ENCODE results near the gene PKN2.
"Not testable (repeated sequence)": the region's sequence is repeated elsewhere in the genome, so short reads cannot be mapped to it uniquely, and the experiment has no call there.

The PKN2 gene

DNA sequence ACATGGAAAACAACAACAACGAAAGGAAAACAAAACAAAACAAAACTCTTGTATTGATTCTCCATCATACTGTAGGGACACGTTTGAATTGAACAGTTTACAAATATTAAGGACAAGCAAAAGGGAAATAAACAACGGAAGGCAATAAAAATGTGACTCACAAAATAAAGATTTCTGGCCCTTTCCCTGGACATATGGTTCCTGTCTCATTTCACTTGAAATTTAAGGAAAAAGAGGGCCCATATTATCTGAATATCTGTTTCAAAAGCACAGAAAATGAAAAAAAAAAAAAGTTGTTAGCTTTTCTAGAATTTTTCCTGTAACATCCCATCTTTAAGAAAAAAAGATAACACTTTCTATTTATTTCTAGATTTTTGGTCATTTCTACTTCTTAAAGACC, 3.6 kb upstream of the PKN2 start:
- no peak for DNase-seq (ENCODE audit: low read depth)

DNA sequence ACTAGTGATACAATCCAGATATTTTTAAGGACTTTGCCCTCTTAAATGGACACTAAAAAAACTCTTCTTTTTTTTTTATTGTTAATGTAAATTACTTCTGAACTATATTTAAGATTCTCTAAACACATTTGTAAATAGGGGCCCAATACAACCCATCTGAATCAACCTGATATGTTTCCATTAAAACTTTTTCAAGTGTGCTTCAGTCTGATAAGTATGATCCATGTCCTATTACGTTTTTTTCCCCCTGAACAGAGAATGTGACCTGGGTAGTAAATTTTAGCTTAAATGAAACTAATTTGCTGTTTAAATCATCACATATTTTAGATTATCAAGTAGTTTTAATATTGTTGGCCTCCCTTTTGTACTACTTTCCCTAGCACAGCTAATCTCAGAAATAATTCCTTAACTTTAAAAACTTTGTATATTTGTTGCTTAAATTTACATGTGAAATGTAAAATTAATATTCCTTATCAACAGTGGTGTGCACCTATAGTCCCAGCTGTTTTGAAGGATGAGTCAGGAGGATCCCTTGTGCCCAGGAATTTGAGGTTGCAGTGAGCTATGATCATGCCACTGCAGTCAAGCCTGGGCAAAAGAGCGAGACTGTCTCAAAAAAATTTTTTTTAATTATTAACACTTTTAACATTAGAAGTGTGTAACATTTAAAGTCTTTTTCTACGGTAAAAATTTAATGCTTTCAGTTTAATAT, 3.0 kb upstream of the PKN2 start:
- no peak for DNase-seq (ENCODE audit: low read depth)

DNA sequence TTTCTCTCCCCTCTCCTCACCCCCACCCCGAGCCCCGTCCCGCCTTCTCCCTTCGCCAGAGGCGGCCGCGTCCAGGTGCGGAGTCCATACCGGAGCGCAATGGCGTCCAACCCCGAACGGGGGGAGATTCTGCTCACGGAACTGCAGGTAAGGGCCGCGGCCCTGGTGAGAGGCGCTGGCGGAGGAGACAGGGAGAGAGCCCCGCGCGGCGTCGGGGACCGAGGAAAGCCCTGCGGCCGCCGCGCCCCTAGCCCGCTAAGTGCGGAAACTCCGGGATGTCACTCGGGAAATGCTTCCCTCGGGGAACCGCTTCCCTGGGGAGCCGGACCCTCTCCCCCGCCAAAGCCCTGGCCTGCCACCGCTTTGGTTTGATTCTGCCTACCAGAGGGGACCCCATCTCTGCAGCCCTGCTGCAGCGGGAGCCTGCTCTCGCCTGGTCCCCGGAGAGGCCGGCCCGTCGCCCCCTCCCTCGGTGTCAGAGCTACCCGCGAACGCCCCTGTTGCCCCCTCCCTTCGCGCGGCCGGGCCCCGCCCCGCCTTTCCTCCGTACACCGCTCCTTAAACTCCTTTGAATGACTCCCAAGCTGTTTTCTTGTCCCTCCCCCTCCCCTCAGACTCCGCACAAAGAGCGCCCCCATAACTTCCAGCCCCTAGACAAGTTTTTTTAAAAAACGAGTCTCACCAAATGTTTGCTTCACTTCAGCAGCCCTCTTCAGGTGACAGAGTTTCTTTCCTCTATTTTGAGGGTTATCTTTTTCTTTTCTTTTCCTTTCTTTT, 597 bp downstream of the PKN2 start:
- peak; percentile 63 for DNase-seq (ENCODE audit: low read depth)

DNA sequence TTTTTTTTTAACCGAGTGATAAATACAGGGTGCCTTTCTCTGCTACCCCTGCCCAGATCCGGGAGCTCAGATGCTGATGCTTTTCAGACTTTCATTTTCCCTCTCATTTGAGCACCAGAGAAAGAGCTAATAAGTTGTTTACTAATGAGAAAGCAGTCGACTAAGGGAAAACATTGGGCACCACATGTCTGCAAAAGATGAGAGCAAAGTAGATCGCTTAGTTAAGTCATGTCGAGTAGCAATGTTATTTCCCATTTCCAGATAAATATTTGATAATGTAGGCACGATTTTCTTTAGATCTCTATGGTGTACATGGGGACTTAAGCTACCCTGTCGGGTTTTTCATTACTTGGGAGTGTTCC, 1.2 kb downstream of the PKN2 start:
- DNase-seq (ENCODE audit: low read depth) = no peak

DNA sequence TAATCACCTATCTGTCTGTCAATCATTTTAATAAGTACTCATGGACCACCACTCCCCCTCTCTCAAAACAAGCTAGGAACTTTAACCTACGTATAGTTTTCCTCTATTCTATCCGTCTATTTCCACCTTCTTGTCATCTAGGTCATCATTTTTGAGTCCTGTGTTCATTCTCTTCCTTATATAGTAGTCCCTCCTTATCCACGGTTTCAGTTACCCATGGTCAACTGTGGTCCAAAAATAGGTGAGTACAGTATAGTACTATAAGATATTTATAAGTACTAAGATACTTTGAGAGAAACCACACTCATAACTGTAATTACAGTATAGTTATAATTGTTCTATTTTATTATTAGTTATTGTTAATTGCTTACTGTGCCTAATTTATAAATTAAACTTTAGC, 7.5 kb downstream of the PKN2 start:
- no peak for DNase-seq (ENCODE audit: low read depth)

DNA sequence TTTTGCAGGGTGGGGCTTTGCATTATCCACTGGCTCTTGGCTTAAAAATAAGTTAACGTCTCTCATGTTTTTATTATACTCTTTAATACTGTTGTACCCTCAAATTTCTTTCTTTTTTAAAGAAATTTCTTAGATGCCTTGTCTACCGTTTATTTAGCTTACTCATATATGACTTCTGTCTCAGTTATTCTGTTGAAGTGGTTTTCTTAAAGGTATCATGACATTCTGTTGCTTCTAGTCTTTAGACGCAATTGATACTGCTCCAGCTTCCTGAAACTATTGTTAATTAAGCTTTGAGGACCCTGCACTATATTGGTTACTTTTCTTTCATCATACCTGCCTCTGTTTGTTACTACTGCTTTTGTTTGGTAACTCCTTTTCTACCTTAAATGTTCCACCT, 11.7 kb downstream of the PKN2 start:
- DNase-seq (ENCODE audit: low read depth) = no peak

DNA sequence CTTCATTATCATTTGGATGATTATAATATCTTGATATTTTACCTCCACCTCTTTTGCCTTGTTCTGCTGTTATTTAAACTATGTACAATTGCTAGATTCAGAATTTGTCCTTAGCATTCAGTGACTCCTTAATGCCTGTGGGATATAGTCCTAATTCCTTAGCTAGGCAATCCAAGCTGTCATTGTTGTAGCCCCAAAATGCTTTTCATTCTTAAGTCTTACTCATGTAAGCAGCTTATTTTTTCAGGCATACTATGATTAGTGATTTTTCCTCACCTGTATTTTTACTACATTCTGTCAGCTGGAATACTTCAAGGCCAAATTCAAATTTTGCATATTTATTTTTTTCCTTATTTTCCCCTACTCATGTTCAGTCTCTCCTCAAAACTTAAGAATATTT, 13.4 kb downstream of the PKN2 start:
- no peak for DNase-seq (ENCODE audit: low read depth)

DNA sequence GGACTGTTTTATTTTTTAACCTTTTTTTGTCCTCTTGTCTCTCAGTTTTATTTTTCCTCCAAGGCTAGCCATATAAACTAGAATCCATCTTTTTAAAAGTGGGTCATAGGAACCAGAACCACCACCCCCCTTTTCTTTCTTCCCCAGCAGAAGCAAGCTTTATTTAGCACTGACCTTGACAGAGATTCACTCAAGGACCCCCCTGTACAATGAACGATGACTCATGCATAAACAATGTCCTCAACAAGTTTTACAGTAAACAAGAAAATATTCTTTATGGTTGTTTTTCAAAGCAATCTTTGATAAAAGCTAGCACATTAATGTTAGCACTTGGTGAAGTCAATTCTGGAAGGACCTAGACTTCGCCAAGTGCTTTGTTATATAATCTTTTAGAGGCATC, 14.1 kb downstream of the PKN2 start:
- DNase-seq (ENCODE audit: low read depth) = no peak

DNA sequence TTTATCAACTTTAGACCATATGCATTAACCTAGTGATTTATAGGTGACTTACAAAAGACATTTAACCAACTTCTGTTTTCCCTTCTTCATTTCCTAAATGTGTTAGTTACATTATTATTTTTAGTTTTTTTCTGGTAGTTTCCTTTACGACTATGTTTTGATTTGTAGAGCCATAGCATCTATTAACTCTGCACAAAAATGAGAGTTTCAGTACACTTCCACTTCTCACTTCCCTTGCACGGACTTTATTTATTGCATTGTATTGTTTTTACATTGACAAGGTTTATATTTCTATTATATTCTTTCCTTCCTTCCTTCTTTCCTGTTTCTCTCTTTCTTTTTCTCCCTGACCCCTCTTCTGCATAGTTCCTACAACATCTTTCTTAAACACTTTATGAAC, 14.7 kb downstream of the PKN2 start:
- no peak for DNase-seq (ENCODE audit: low read depth)

DNA sequence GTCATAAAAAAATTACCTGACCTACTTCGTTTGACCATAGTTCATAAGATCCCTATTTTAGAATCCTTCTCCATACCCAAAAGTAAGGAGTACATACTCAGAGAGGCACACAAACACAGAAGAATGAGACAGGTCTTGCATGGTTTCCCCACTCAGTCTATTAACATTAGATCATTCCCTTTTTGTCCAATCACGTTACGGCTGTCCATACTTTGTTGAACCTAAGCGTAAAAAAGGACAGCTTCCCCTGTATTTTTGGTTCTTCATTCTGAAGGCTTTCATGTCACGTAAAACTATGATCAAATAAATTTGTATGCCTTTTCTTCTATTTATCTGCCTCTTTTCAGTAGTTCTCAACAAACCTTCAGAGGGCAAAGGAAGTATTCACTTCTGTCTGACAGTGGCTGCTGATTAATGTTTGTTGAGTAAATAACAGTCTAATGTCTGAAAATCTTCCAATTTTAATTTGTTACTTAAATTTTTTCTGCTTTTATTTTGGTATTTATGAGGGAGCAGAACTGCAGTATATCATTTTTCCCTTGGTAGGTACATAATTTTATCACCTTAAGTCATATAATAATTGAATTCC, 16.4 kb downstream of the PKN2 start:
- DNase-seq (ENCODE audit: low read depth) = no peak

DNA sequence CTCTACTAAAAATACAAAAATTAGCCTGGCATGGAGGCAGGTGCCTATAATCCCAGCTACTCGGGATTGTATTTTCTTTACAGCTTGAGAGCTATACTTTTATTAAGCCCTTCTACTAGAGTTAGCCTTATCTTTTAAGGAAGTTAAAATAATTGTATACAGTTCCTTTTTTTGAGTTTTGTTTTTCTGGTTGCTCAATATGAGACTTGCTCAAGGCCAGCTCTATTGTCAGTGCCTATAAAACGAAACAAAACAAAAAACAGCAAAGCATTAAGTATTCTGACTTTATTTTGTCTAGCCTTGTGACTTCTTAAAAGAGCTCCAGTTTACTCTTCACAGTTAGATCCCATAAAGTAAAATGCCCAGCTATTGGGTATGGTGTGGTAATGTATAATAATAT, 17.2 kb downstream of the PKN2 start:
- no peak for DNase-seq (ENCODE audit: low read depth)

DNA sequence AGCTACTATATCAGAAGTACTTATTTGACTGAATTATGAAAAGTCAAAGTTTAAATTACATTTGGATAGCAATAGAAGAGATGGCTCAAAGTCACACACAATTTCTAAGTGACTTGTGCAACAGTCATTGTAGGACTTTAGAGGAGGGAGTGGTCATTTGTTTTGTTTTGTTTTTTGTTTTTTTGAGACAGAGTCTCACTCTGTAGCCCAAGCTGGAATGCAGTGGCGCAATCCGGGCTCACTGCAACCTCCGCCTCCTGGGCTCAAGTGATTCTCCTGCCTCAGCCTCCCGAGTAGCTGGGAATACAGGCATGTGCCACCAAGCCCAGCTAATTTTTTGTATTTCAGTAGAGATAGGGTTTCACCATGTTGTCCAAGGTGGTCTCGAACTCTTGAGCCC, 17.7 kb downstream of the PKN2 start:
- DNase-seq (ENCODE audit: low read depth) = not testable (repeated sequence)

DNA sequence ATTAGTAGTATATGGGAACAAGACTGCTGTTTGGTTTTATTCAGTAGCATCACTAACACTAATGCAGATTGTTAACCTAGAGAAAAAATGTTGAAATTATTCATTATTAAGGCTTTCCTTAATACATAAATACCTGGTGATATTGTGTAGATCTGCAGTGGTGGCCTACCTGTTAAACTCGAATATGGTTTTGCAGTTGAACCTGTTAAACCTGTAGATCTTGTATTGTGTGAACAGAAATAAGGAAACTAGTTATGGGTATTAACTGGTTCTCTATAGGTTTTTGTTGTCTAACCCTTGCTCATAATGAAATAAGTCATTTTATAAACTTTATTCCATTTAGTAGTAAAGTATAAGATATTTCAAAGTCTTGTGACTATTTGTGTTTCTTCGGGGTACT, 23.9 kb downstream of the PKN2 start:
- DNase-seq (ENCODE audit: low read depth) = no peak

DNA sequence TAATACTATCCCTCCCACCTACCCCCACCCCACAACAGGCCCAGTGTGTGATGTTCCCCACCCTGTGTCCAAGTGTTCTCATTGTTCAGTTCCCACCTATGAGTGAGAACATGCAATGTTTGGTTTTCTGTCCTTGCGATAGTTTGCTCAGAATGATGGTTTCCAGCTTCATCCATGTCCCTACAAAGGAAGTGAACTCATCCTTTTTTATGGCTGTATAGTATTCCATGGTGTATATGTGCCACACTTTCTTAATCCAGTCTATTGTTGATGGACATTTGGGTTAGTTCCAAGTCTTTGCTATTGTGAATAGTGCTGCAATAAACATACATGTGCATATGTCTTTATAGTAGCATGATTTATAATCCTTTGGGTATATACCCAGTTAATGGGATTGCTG, 28.8 kb downstream of the PKN2 start:
- not testable (repeated sequence) for DNase-seq (ENCODE audit: low read depth)

DNA sequence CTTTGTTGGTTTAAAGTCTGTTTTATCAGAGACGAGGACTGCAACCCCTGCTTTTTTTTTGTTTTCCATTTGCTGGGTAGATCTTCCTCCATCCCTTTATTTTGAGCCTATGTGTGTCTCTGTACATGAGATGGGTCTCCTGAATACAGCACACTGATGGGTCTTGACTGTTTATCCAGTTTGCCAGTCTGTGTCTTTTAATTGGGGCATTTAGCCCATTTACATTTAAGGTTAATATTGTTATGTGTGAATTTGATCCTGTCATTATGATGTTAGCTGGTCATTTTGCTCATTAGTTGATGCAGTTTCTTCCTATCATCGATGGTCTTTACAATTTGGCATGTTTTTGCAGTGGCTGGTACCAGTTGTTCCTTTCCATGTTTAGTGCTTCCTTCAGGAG, 32.5 kb downstream of the PKN2 start:
- not testable (repeated sequence) for DNase-seq (ENCODE audit: low read depth)

DNA sequence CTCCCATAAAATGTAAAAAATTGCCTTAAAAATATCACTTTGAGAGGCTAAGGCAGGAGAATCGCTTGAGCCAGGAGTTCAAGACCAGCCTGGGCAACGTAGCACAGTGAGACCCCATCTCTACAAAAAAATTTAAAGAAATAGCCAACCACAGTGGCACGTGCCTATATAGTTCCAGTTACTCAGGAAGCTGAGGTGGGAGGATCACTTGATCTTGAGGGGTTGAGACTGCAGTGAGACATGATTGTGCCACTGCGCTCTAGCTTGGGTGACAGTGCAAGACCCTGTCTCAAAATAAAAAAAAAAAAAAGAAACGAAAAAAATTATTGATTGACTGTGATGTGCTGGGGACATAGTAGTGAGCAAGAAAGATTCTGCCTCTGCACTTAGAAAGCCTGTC, 38.4 kb downstream of the PKN2 start:
- DNase-seq (ENCODE audit: low read depth) = no peak

DNA sequence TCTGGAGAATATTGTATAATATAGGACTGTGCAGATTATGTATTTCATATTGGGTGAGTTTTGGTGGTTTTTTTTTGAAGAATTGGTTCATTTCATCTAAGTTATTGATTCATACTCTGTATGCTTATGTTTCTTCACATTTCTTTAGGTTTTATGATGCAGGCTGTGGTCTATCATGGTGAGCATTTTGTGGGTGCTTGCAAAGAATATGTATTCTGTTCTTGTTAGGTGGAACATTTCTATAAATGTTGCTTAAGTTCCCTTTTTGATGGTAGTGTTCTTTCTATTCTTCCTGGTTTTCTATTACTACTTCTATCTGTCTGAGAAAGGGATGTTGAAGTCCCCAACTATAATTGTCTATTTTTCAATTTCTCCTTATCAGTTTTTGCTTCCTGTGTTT, 42.6 kb downstream of the PKN2 start:
- no peak for DNase-seq (ENCODE audit: low read depth)

DNA sequence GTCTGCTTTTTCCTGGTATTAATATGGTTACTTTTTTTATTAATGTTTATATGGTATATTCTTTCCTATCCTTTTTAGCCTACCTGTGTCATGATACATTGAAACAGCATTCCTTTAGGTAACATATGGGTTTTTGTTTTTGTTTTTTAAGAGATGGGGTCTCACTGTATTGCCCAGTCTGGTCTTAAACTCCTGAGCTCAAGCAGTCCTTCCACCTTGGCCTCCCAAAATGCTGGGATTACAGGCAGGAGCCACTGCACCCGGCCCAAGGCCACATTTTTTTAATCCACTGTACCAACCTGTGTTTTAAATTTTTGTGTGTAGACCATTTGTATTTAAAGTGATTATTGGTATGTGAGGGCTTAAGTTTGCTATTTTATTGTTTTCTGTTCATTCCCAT, 43.1 kb downstream of the PKN2 start:
- no peak for DNase-seq (ENCODE audit: low read depth)

DNA sequence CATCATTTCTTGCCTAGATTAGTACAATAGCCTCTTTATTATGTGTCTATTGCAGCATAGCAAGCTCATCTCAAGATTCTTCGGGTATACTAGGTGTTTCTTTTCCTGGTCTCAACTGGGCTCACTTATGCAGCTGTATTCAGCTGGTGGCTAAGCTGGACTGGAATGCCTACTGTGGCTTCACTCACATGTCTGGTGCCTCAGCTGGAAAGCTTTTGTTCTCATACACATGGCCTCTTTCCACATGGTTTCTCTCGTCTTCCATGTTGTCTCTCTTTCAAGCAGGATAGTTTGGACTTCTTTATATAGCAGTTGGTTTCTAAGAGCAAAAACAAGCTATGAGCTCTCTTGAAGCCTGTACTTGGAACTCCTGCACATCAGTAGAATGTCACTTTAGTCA, 45.2 kb downstream of the PKN2 start:
- DNase-seq (ENCODE audit: low read depth) = no peak

DNA sequence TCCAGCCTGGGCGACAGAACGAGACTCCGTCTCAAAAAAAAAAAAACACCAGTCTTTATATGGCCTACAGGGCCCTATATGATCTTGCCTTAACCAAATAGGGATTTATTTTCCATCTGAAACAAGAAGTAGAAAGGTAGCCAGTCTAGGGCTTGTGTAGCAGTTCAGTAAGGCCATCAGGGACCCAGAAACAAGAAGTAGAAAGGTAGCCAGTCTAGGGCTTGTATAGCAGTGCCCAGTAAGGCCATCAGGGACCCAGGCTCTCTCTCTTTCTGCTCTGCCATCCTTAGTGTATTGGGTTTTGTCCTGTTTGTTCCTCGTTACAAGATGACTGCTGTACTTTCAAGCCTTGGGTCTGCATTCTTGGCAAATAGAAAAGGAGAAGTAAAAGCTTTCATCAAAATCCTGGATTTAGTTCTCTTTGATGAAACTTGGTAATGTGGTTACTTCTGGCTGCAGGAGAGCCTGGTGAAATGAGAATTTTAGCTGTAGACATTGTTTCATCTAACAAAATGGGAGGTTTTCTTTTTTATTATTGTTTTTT, 46.1 kb downstream of the PKN2 start:
- DNase-seq (ENCODE audit: low read depth) = no peak

DNA sequence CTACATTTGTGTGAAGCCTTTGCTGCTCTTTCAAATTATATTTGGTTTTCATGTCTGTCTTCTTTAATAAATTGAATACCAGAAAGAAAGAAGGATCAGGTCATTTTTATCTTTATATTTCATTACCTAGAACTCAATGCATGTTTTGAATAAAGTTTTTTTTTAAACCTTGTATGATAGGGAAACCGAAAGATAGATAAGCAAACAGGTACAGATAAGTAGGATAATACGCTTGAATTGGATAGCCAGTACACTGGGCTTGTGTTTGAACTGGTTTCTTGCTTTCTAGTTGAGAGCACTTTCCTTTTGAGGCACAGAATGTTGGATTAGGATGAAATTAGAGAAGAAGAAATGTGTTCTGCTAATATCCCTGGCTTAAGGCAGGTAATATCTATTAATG, 46.9 kb downstream of the PKN2 start:
- DNase-seq (ENCODE audit: low read depth) = no peak

DNA sequence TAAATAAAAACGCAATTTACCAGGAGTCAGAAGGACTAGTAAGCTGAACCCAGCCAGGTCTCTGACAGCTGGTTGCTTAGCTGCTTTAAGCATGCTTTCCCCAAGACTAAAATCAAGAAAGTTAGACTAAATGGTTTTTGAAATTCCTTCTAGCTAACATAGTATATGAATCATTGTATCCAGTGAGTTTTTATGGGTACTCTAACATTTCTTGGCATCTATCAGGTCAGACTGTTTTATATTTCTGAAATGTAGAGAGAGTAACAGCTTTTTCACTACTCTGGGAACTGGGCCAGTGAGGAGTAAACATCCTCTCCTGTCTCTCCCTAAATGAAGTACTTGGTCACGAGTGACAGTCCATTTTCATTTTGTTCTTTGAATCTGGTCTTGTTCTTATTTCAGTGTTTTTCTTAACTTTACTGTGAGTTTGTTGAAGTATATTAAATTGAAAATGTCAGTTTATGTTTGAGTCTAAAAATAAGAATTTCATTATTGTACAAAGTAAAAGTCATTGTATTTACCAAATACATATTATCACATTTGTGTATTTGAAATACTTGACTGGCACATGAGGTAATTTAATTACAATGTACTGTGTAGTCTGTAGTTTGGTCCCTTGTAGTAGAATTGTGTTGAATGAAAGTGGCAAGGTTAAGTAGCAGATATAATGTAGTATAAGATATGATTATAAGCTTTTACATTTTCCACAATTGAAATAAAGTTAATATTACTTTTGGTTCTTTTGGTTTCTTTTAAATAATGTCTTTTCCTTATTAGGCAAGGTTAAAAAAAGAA, 47.6 kb downstream of the PKN2 start:
- peak; percentile 68 for DNase-seq (ENCODE audit: low read depth)

Data from HS-27A (cell line).